GM23248 (cell line): ENCODE data around the gene THOC6.

ENCODE experiments used
- EZH2 ChIP-seq: fragments of 200-600 bp; sonication (generic); IDR thresholded peaks from 2 replicates; pipeline ENCODE4 v1.6.1; 2018; ENCODE audit warnings: antibody characterized with exemption, mild to moderate bottlenecking; ENCODE audit not compliant: insufficient read depth, poor library complexity, severe bottlenecking
- EZH2phosphoT487 ChIP-seq: fragments of 200-600 bp; sonication (generic); IDR thresholded peaks from 2 replicates; pipeline ENCODE4 v1.6.1; 2018; ENCODE audit warnings: antibody characterized with exemption, moderate library complexity, mild to moderate bottlenecking, low read depth; ENCODE audit not compliant: insufficient read depth

DNA sequence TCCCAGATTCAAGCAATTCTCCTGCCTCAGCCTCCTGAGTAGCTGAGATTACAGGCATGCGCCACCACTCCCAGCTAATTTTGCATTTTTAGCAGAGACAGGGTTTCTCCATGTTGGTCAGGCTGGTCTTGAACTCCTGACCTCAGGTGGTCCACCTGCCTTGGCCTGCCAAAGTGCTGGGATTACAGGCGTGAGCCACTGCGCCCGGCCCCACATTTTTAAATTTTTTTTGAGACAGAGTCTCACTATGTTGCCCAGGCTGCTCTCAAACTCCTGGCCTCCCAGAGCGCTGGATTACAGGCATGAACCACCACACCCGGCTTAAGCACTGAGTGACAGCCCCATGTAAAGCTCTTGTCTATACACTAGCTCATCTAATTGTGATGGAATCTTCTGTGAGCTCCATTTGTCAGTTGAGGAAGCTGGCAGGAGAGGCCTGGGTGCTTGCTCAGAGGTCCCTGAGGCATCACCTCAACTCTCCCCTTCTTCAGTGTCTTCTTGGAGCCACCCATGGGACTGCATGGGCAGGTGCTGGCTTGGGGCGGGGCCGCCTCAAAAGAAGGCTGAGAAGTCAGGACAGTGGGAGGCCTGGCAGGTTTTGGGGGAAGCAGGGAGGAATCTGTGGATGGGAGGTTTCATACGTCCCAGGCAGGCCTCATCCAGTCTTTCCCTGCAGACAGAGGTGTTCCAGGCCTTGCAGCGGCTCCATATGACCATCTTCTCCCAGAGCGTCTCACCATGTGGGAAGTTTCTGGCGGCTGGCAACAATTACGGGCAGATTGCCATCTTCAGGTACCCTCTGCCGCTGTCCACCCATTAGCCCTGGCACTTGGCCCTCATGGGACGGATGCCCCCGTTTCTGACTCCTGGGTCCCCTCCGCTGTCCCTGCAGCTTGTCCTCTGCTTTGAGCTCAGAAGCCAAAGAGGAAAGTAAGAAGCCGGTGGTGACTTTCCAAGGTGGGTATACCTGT is 1.5 kb downstream of the THOC6 start:
- TF ChIP-seq EZH2 (no peak), EZH2phosphoT487 (no peak)
